Stimulated activated CD4-positive, alpha-beta T cell treated with anti-CD3 and anti-CD28 coated beads, Interleukin-1b, Interleukin-23, amount 100 ng/mL, for 1 hour (primary cell): Measurements from ENCODE around the gene GSG1L2.

Experiments
- DNase-seq, 2 donors: peaks; one replicate each; pipeline ENCODE4 v3.0.0-alpha.2; 2020; ENCODE audit warnings: low read depth in 2 of 2

GSG1L2 gene

DNA sequence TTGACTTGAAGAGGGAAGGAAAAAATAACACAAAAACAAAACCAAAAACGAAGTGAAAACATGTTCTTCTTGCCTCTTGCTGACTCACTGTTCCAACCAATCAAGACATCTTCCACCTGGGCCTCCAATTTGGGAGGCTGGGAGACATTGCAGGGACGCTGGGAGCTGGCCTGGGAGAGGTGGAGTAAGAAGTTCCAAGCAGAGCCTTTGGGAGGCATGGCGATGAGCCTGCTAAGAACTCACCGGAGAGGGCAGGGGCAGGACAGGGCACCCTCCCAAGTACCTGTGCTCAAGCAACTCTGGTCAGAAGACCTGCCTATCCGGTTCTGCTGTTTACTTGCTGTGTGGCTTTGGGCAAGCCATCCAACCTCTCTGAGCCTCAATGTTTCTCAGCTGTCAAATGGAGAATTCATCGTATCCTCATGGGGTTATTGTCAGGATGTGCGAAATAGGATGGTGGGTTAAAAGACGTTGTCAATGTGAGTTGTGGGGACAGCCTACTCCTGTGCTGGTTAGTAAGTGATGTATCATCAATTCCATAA, 3.0 kb upstream of the GSG1L2 start:
- DNase-seq: no peak

DNA sequence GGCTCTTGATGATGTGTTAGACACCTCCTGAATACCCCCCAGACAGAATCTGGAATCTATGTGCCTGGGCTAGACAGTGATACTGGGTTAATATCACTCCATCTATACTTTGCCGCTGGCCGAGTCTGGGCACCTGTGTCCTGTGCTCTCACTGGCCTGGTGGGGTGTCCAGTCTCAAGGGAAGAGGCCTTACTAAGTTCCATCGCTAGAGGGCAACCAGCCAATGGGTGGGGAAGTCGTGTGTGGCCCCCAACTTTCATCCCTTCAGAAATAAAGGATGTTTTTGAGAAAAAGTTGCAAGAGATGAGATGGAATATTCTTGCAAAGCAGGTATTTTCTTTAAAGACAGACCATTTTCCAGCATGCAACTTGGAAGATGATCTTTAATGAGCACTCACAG, 2.2 kb upstream of the GSG1L2 start:
- no peak for DNase-seq

DNA sequence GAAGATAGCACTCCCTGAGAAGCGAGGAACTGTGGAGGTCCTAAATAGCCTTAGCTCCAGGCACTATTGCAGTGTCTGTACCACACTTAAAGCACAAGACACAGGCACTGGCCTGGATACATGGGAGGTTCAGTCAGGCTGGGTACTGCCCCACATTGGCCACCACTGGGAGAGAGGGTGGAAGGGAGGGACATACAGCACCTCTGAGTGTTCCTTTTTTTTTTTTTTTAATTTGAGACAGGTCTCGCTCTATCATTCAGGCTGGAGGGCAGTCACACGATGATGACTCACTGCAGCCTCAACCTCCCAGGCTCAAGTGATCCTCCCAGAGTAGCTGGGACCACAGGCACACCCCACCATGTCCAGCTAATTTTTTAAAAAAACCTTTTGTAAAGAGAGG, 1.4 kb downstream of the GSG1L2 start:
- DNase-seq: no peak

DNA sequence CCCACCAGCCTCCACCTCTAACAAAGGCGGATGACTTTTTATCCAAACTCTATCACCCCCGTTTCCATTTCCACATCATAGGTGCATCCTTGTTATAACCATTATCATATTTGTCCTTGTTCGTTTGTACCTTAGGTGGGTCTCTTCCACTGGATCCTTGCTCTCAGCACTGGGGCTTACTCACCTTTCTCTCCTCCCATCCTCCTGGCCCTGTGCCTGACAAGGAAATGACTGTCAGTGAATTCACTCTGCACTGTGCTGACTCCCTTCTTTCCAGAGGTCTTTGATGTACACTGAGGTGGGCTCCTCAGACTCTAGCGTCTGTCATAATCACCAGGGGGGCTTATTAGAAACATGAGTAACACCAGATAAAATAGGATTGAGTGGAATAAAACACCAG, 3.1 kb downstream of the GSG1L2 start:
- DNase-seq: no peak

DNA sequence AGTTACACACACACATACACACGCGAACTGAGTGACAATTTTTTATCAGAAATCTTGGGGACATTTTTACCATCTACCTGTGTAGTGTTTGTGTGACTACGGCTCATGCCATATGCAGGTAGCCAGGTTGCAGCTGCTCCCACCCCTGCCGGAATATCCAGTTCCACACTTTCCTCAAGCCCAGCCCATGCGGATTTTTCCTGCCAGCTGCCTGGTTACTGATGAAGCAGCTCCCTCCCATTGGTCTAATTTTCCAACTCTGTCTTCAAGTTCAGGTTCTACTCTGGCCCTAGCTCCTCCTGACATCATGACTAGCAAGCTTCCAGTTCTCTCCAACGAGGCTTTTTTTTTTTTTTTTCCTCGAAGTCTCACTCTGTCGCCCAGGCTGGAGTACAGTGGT, 4.8 kb downstream of the GSG1L2 start:
- no peak for DNase-seq

DNA sequence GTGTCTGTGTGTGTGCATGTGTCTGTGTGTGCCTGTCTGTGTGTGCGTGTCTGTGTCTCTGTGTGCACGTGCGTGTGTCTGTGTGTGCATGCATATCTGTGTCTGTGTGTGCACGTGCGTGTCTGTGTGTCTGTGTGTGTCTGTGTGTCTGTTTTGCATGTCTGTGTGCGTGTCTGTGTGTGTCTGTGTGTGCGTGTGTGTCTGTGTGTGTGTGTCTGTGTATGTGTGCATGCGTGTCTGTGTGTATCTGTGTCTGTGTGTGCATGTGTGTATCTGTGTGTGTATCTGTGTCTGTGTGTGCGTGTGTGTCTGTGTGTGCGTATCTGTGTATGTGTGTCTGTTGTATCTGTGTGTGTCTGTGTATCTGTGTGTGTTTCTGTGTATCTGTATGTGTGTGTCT, 5.4 kb downstream of the GSG1L2 start:
- no peak for DNase-seq

DNA sequence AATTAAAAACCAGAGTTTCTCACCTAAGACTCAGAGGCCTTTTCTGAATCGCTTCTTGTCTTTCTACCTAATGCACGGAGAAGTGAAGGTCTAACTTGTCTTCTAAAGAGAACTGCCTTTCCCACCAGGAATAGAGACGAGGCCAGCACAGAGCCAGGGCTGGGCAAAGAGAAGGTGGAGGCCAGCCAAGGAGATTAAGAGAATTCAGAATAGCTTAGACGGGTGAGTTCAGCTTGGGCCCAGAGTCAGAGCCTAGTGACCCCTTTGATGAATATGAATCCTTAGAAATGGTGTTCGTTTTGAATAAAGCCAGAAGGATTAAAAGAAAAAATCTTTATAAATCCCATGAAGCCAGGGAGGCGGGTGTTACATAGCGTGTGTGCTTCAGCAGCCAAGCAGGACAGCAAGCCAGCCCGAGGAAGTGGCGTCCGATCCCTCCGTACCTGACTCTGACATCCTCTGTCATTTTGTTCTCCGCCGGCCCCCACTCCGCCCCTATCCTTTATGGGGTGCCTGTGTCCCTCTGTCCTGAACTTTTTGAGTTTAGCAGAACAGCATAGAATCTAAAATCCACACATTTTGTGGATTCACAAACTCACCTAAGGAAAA, 7.4 kb downstream of the GSG1L2 start:
- DNase-seq: no peak

DNA sequence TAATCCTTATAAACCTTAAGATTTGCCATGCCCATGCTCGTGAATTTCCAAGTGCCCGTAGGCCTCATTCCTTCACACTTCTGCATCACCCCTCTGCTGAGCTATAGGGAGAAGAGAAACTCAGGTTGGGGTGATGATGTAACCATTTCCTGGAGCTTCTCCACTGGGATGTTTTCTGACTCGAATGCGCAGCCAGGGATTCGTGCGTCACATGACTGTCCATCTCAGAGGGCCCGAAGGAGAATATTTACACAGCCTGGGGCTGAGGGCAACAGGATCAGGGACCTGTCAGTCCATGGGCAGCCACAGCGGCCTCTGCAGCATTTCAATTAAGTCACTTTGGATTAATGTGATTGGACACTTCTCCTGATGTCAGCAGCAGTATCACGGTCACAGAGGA, 8.7 kb downstream of the GSG1L2 start:
- no peak for DNase-seq

DNA sequence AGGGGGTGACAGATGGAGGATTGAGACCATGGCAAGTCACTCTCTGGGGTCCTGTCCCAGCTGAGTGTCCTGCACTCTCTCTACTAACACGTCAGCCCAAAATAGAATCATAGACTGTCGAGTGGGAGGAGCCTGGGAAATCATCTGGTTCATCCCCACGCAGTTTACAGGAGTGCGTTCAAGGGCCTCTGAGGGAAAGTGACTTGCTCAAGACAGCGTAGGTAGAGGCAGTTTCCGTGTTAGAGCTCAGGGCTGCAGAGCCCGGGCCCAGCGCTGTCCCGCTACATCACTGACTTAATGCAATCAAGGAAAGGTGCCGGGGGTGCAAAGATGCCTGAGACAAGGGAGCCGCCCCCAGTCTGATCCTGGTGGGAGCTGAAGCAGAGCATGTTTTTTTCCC, 10.3 kb downstream of the GSG1L2 start:
- no peak for DNase-seq

DNA sequence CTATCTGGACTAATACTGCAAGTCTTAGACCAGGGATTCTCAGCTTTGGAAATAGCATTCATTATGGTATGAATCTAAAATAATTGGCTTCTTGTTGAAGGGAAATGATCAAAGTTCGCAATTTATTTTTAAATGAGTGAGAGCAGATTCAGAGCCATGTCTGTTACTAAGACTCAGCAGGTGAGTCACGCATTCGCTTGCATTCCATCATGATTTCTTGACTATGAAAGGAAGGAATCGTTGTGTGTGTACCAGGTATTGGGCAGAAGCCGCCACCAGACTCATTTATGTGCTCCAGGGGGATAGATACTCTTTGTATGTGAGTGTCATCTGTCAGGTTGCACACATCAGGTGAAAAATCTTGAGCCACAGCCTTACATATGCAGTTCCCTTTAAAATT, 10.8 kb downstream of the GSG1L2 start:
- DNase-seq: no peak

DNA sequence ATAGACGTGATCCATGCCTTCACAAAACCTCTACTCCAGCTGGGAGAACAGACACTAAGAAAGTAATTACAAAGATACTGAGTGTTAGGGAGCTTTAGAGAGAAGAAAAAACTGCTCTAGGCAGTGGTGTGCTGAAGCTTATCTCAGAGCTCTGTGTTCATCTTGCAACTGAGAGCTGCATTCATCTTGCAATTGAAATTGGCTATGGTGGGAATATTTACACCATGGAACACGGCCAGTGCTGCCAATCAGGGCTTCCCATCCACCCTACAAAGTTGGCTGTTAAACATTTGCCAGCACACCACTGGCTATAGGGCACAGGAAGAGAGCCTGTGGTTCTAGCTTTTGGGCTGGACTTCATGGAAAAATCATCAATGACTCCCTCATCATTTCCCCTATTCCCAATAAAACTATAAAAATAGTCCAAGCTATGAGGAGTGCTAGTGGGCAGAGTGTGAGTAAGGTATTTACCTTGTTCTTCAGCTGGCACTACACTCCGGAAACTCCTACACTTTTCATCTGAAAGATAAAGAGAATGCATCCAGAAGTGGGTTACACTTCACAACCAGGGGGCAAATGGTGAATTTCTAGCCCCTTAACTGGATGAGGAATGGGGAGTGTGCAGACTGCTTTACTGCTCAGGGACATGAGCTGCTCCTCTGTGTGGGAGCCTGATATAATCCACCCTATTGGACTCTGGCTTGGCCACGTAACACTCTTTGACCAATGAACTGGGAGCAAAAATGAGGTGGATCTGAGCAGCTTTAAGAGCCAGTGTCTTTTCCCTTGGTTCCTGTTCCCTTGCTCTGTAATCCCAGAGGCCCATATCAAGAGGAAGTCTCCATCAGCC, 11.6 kb downstream of the GSG1L2 start:
- DNase-seq: no peak

DNA sequence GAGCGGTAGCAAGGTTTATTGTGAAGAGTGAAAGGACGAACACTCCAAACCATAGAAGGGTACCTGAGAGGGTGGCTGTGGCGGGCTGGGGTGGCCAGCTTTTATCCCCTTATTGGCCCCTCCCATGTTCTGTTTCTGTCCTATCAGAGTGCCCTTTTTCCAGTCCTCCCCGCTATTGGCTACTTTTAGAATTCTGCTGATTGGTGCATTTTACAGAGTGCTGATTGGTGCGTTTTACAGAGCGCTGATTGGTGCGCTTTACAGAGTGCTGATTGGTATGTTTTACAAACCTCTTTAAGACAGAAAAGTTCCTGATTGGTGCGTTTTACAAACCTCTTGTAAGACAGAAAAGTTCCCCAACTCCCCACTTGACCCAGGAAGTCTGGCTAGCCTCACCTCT, 12.5 kb downstream of the GSG1L2 start:
- DNase-seq: no peak

DNA sequence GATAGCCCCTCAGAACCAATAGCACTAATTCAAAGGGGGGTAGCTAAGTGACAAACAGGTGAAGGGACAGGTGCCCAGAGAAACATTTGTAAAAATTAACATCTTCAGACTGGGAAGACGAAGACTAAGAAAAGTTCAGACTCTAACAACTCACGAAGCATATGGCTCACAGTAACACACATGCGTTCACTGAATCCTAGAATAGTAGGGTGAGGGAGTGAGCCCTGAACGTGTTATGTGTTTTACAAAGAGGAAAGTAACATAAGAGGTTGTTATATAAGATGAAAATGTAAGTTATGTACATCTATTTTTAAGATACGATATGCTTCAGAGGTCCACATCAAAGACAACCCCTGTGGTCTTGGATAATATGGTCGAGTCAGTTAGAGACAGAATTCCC, 15.2 kb downstream of the GSG1L2 start:
- no peak for DNase-seq

DNA sequence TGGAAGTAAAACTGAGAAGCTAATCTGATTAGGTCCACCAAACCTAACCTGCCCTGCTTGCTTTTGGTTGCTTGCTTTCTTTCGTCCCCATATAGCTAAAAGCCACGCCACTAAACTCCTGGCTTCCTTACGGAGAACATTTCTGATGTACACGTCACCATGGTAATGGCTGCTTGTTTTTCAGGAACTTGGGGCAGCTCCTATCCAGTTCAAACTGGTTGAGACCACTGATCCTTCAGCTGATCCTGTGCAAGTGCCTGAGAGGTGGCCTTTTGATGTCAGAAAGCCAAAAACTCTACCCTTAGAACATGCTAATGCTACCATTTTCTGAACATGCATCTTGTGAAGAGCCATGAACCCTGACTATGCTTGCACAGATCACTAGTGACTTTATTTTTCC, 16.1 kb downstream of the GSG1L2 start:
- DNase-seq: no peak

DNA sequence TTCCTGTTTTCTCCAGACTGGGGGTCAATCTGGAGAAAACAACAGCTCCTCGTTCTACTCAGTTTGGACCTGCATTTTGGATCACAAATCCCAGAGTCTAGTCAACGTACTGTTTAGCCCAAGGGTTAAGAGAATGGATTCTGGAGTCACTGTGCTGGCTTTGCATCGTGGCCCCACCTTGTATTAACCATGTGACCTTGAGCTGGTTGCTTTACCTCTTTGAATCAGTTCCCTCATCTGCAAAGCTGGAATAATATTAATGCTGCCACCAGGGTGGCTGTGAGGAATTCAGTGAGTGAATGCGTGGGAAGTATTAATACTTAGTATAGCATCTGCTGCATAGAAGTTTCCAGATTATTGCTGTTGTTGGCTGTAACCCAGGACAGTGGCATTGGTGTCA, 19.2 kb downstream of the GSG1L2 start:
- no peak for DNase-seq

DNA sequence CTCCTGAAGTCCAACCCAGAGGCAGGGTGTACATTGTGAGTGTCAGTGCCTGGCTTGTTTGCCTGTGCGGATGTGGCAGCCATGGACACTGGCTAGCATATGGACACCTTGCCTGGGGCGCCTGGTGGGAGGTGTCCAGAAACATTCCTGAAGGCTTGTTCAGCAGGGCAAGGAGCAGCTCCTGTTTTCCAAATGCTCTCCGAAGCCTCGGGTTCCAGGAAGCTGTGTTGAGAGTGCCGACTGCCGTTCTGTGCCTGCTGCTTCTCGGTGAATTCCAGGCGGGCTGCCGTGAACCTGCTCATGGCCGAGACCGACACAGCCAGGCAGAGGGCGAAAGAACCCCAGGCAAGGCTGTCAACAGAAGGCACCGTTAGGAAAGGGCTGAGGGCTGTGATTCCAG, 19.6 kb downstream of the GSG1L2 start:
- no peak for DNase-seq

DNA sequence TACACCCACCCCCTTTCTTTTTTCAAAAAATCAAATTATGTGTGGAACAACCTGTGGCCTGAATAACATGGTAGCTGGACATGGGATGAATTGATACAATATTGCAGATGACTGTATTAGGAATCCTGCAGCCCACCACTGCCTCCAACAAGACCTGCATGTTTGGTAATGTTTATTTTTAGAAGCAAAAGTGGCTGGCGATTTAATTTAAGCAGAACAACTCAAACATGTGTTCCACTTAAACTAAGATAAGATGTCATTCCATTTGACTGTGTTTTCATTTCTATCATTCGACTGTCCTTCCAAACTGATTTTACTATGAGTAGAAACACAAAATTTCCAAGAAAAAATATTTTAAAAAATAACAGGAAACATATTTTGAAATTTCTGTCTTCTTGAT, 20.4 kb downstream of the GSG1L2 start:
- DNase-seq: no peak

DNA sequence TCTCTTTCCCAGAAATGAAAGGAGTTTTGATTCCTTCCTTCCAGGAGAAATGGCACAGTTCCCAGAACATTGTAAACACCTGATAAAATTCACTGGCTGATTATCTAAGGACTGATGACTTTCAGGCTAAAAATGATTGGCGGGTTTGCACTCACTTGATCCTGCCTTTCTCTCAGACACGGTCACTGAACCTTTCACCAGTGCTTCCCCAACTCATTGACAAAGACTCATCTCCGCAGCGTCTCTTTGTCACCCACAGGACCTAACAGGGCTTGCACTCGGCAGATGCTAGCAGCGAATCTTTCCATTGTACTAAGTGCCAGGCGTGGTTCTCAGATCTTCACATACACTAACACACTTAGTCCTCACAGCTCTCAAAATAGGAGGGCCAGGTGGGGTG, 23.2 kb downstream of the GSG1L2 start:
- no peak for DNase-seq

DNA sequence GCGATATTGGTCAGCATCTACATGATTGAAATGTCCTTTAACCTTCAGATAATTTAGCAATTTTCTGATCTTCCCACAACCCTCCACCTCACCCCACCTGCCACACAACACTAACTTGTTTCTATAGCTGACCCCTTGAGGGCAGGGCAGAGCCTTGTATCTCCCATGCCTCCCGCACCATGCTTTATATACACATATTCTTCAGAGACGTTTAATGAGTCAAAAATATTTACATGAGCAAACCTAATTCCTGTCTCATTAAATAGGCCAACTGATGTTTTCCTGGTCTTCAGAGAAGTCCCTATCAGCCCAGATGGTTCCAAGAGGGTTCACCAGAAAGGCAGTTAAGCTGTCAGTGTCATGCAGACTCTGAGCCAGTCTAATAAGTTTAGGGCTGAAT, 23.9 kb downstream of the GSG1L2 start:
- no peak for DNase-seq

DNA sequence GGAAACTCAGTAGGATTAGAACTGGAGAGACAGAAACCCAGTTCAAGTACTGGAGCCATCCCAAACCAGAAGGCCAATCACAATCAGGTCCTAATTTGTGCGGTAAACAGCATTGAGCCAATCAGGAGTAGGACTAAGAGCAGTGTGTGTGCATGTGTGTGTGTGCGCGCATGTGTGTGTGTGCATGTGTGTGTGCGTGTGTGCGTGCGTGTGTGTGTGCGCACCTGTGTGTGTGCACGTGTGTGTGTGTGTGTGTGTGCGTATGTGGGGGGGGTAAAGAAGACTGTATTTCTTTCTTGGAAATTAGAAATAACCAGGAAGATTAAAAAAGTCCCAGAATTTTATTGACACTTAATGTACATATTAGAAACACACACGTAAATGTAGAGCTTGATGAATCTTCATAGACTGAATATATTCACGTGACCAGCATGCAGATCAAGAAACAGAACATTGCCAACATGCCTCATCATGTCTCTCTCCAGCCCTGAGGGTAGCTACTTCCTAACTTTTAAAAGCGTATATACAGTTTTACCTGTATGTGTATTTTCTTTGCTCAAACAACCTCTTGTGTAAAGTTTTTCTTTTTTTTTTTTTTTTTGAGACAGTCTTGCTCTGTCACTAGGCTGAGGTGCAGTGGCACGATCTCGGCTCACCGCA, 29.6 kb downstream of the GSG1L2 start:
- no peak for DNase-seq

DNA sequence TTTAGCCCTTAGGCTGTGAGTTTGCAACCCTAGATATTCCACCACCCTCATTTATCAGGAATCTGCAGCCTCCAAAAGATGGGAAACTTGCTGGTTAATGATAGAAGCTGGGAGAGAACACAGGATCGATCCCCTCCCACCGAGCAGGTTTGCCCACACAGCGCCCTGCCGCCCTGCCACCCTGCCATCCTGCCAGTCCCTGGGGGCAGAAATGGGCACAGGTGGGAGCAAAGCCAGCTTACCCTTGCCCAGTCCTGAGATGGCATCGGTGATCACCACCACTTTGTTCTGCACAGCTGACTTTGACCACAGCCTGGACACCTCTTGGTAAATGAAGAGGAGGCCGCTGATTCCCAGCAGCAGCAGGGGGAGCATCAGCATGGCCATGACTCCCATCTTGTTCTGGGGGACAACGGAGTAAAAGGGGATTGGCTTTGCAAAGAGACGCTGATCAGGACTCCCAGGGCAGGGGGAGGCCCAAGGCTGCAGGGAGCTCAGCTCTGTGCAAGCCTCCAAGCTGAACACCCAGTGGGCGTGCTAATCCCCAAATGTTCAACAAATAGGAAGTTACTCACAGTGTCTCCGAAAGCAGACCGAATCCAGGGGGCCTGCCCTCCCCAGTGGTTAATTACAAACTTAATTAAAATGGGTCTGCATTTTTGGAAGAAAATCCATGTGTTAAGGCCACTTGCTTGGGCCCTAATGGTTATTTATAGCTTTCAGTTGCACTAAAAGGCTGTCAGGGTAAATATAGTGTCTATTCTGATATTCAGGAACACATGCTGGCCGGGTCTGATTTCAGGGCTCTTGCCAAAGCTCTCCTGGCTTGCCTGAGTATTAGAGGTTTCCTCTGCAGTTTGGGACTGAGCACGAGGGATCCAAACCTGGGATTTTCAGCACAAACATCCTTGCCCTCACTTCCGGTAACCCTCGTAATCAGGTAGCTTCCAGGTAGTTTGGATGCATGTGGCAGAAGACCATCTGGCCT, 30.7 kb downstream of the GSG1L2 start, which contains the start of gene DHRS7C:
Gene DHRS7C, minus strand, starts transcription at position 704 of the 988 bp plus-strand sequence. Its CDS starts 308 bp downstream, at position 396.
- no peak for DNase-seq

DNA sequence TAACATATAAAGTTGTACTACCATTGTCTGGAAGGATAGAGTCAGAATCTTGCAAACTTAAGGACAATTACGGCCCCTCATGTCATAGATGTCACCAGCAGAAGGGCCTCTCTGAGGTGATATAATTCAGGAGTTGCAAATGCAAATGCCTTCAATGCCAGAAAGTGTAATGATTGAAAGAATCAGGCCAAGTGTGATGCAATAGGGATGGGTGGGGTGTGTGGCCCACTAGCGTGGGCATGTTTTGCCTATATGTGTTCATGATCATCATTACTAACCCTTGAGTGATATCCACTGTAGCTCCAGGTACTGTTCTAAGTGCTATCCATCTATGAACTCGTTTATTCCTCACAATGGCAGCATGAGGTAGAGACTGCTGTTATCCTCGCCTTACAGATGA, 31.6 kb downstream of the GSG1L2 start:
- no peak for DNase-seq
